CD4-positive, alpha-beta T cell (primary cell): ENCODE measurements around the gene ADGRL3. TPM values are rescaled to one million over a fixed set of nuclear protein-coding genes. Genes with fewer than 3 reads are reported as not detected.

Source experiments
- ATAC-seq: fragments of 200-7000 bp; cut with Tn5 transposase; one replicate; pipeline ENCODE4 v1.10.0; 2022; ENCODE audit warnings: mild to moderate bottlenecking; ENCODE audit not compliant: poor library complexity
- CTCF ChIA-PET: fragments of 350-600 bp; sonication (Branson Sonifier 250); formaldehyde crosslinking; loops from one replicate; lab custom pipeline; 2021; ENCODE audit warnings: antibody characterized with exemption, inconsistent platforms; lab: Charles Lee
- POLR2A ChIA-PET: fragments of 350-600 bp; sonication (Branson Sonifier 250); formaldehyde crosslinking; loops from one replicate; lab custom pipeline; 2021; ENCODE audit warnings: antibody characterized with exemption, inconsistent platforms; lab: Charles Lee
- DNase-seq, 14 experiments: peaks; one replicate each; pipeline ENCODE4 v3.0.0-alpha.2; 2013 to 2020; ENCODE audit warnings: mixed read lengths in 2 of 14
- H3K27ac ChIP-seq, 2 donors: one replicate each; pipeline versions ENCODE4 v1.5.1 to v1.7.0; 2013; ENCODE audit warnings: low read length in 2 of 2, low read depth in 1 of 2, mild to moderate bottlenecking in 1 of 2
- H3K27me3 ChIP-seq, 2 experiments: 1 replicate in 1 of 2; 2 replicates in 1 of 2; pipeline versions ENCODE4 v1.6.1 to v1.7.0; 2013; ENCODE audit warnings: low read length in 2 of 2, control low read depth in 1 of 2, mild to moderate bottlenecking in 1 of 2, moderate library complexity in 1 of 2; ENCODE audit not compliant: insufficient read depth in 2 of 2, control insufficient read depth in 1 of 2
- H3K36me3 ChIP-seq: one replicate; pipeline ENCODE4 v1.6.1; 2013; ENCODE audit warnings: low read length, control low read depth; ENCODE audit not compliant: insufficient read depth
- H3K4me1 ChIP-seq: one replicate; pipeline ENCODE4 v1.6.1; 2013; ENCODE audit warnings: low read length, control low read depth; ENCODE audit not compliant: insufficient read depth
- H3K4me3 ChIP-seq: one replicate; pipeline ENCODE4 v1.5.1; 2013; ENCODE audit warnings: mild to moderate bottlenecking, low read length, moderate library complexity
- H3K9me3 ChIP-seq, 2 experiments: 1 replicate in 1 of 2; 2 replicates in 1 of 2; pipeline versions ENCODE4 v1.6.1 to v1.7.0; 2013; ENCODE audit warnings: low read length in 2 of 2, mild to moderate bottlenecking in 2 of 2, control low read depth in 1 of 2, moderate library complexity in 1 of 2; ENCODE audit not compliant: control insufficient read depth in 1 of 2, insufficient read depth in 1 of 2
- H3K27ac Mint-ChIP-seq: one replicate; pipeline ENCODE4 v1.8.0; 2020; ENCODE audit warnings: mixed read lengths
- H3K27me3 Mint-ChIP-seq: one replicate; pipeline ENCODE4 v1.8.0; 2021; ENCODE audit warnings: mixed read lengths
- H3K36me3 Mint-ChIP-seq: one replicate; pipeline ENCODE4 v1.8.0; 2021; ENCODE audit warnings: low read depth, mixed read lengths
- H3K4me1 Mint-ChIP-seq: one replicate; pipeline ENCODE4 v1.8.0; 2021; ENCODE audit warnings: low read depth, mixed read lengths
- H3K4me3 Mint-ChIP-seq: one replicate; pipeline ENCODE4 v1.8.0; 2020; ENCODE audit warnings: mild to moderate bottlenecking, mixed read lengths
- H3K9me3 Mint-ChIP-seq: one replicate; pipeline ENCODE4 v1.8.0; 2020; ENCODE audit warnings: mixed read lengths
- CTCF ChIP-seq: fragments of 200-600 bp; IDR thresholded peaks from one replicate; pipeline ENCODE4 v1.8.0; 2022; ENCODE audit warnings: antibody characterized with exemption, mild to moderate bottlenecking
- intact Hi-C, 2 experiments: fragments of 100-400 bp; cut with DNase I in 1 of 2; cut with micrococcal nuclease in 1 of 2; formaldehyde crosslinking; loops; one replicate each; pipeline versions ENCODE4 v1.15.1 to v1.9.0; 2023 to 2025; cut with DNase I, micrococcal nuclease
- total RNA-seq, 174 experiments: library from RNA in 2 of 174; stranded (reverse) in 2 of 174; gene quantifications; one replicate each; pipeline ENCODE4 v1.2.3 and lab custom pipeline; 2021 to 2026

Gene ADGRL3
- total RNA-seq, 2 experiments from 2014 or later: not detected

- Mint-ChIP-seq H3K4me1 (no peaks in the 10 kb centered on the region), H3K36me3 (no peaks in the 10 kb centered on the region)
Observed at GRCh38 chr4:61335241-61335763, 135.2 kb downstream of the ADGRL3 start.

GRCh38 chr4:61336488-61336887 lies 136.4 kb downstream of the ADGRL3 start:
- H3K36me3 ChIP-seq: no peaks in the 10 kb centered on the region
- H3K36me3 Mint-ChIP-seq: no peaks in the 10 kb centered on the region
- H3K4me3 Mint-ChIP-seq: no peak overlapping the region
- no peaks in the 10 kb centered on the region for H3K27me3 ChIP-seq
- no peak for TF ChIP-seq CTCF
- no peaks in the 10 kb centered on the region for H3K4me1 Mint-ChIP-seq
- DNase-seq: no peak
- H3K27ac ChIP-seq: no peak overlapping the region
- POLR2A ChIA-PET: no interaction called here
- CTCF ChIA-PET: no interaction called here
- no peaks in the 10 kb centered on the region for H3K9me3 Mint-ChIP-seq
- H3K9me3 ChIP-seq: peaks cover 0 to 4% of the 10 kb centered on the region in 2 experiments
- no peak for ATAC-seq
- no peak overlapping the region for H3K4me3 ChIP-seq
- no peaks in the 10 kb centered on the region for H3K4me1 ChIP-seq
- no peaks in the 10 kb centered on the region for H3K27me3 Mint-ChIP-seq
- H3K27ac Mint-ChIP-seq: no peak overlapping the region
- intact Hi-C loops: no loop called here

More at GRCh38 chr4:61335241-61335763, 135.2 kb downstream of the ADGRL3 start:
- DNase-seq: no peak
- peaks cover 0 to 8% of the 10 kb centered on the region in 2 experiments for H3K9me3 ChIP-seq
- H3K36me3 ChIP-seq: no peaks in the 10 kb centered on the region
- no peak overlapping the region for H3K27ac ChIP-seq
- no peak for ATAC-seq
- ChIA-PET CTCF (no interaction called here), POLR2A (no interaction called here)
- Mint-ChIP-seq H3K27me3 (no peaks in the 10 kb centered on the region), H3K9me3 (no peaks in the 10 kb centered on the region), H3K27ac (no peak overlapping the region), H3K4me3 (no peak overlapping the region)
- TF ChIP-seq CTCF: no peak
- H3K27me3 ChIP-seq: no peaks in the 10 kb centered on the region
- H3K4me1 ChIP-seq: no peaks in the 10 kb centered on the region
- H3K4me3 ChIP-seq: no peak overlapping the region
- intact Hi-C loops: no loop called here

GRCh38 chr4:61336916-61337315 lies 136.8 kb downstream of the ADGRL3 start:
- H3K4me3 ChIP-seq: no peak overlapping the region
- CTCF ChIA-PET: no interaction called here
- no peaks in the 10 kb centered on the region for H3K9me3 Mint-ChIP-seq

More at GRCh38 chr4:61336916-61337315, 136.8 kb downstream of the ADGRL3 start:
- Mint-ChIP-seq H3K36me3 (no peaks in the 10 kb centered on the region), H3K27ac (no peak overlapping the region), H3K4me1 (no peaks in the 10 kb centered on the region), H3K27me3 (no peaks in the 10 kb centered on the region), H3K4me3 (no peak overlapping the region)
- Histone ChIP-seq H3K36me3 (no peaks in the 10 kb centered on the region), H3K9me3 (peaks cover 0 to 4% of the 10 kb centered on the region in 2 experiments), H3K4me1 (no peaks in the 10 kb centered on the region), H3K27ac (no peak overlapping the region), H3K27me3 (no peaks in the 10 kb centered on the region)
- intact Hi-C loops: no loop called here
- TF ChIP-seq CTCF: no peak
- POLR2A ChIA-PET: no interaction called here
- no peak for DNase-seq
- no peak for ATAC-seq
